Measurements from ENCODE around the gene PLCH1.

- TF ChIP-seq HINFP (tag; conservative IDR thresholded peaks at IDR 0.05; ENCODE audit: low read depth) (no peak), CHD4 (IDR thresholded peaks at IDR 0.05; ENCODE audit: insufficient read depth, insufficient replicate concordance, low read depth, low read length, poor library complexity, severe bottlenecking) (no peak), FOXJ3 (CRISPR knock-in tag; IDR thresholded peaks at IDR 0.05) (no peak), CLOCK (CRISPR knock-in tag; IDR thresholded peaks at IDR 0.05; ENCODE audit: borderline replicate concordance) (no peak), EP300 (IDR thresholded peaks at IDR 0.05; ENCODE audit: low read length) (no peak), PRPF4 (IDR thresholded peaks at IDR 0.05; ENCODE audit: insufficient read depth, low read depth, low read length, poor library complexity, severe bottlenecking) (no peak), DEAF1 (CRISPR knock-in tag; IDR thresholded peaks at IDR 0.05) (no peak), ZNF282 (CRISPR knock-in tag; IDR thresholded peaks at IDR 0.05) (no peak), NFYB (IDR thresholded peaks at IDR 0.05; ENCODE audit: extremely low read depth, insufficient read length) (no peak), SNRNP70 (optimal IDR thresholded peaks at IDR 0.05; ENCODE audit: low read depth, low read length) (no peak), TCF7 (IDR thresholded peaks at IDR 0.05; ENCODE audit: borderline replicate concordance) (no peak), IRF2 (CRISPR knock-in tag; IDR thresholded peaks at IDR 0.05) (no peak)
Observed at GRCh38 chr3:155520463-155520862, 224.4 kb downstream of the PLCH1 start.

Data from K562 (cell line).